ENCODE data around the gene MYOD1. TPM values are rescaled to one million over a fixed set of nuclear protein-coding genes. Genes with fewer than 3 reads are reported as not detected.

Gene MYOD1
- total and polyA plus RNA-seq, 9 donors, result not detected

- intact Hi-C loops (cut with DNase I), result no loop called here
- H3K27ac ChIP-seq, result no peak overlapping the region
- H3K9me3 ChIP-seq, result no peaks in the 10 kb centered on the region
- H3K4me1 ChIP-seq (ENCODE audit: insufficient read depth), result no peaks in the 10 kb centered on the region
- no peaks in the 10 kb centered on the region for H3K27me3 ChIP-seq
- WGBS, 3 donors, result 80 to 86% (median 83%) methylated on average over 3 of the region's 3 CpGs
- no peak for TF ChIP-seq POLR2A (IDR thresholded peaks at IDR 0.05)
- no peak for TF ChIP-seq EP300 (IDR thresholded peaks at IDR 0.05)
- TF ChIP-seq CTCF (IDR thresholded peaks at IDR 0.05), result no peak
- H3K36me3 ChIP-seq, result no peaks in the 10 kb centered on the region
- no peak overlapping the region for H3K4me3 ChIP-seq
- no peak for DNase-seq
These were observed 36.5 kb downstream of the MYOD1 start for GRCh38 chr11:17755891-17756290.

- Histone ChIP-seq H3K27ac (no peak overlapping the region), H3K36me3 (no peaks in the 10 kb centered on the region), H3K4me1 (ENCODE audit: insufficient read depth) (no peaks in the 10 kb centered on the region), H3K27me3 (no peaks in the 10 kb centered on the region), H3K4me3 (no peak overlapping the region), H3K9me3 (no peaks in the 10 kb centered on the region)
- intact Hi-C loops (cut with DNase I), result no loop called here
- 63 to 66% (median 63%) methylated on average over 23 of the region's 23 CpGs for whole genome bisulfite sequencing, 3 donors
- no peak for DNase-seq
- TF ChIP-seq CTCF (IDR thresholded peaks at IDR 0.05) (no peak), POLR2A (IDR thresholded peaks at IDR 0.05) (no peak), EP300 (IDR thresholded peaks at IDR 0.05) (no peak)
These were observed 41.0 kb downstream of the MYOD1 start for GRCh38 chr11:17760102-17761029.

GRCh38 chr11:17762309-17762974, 43.1 kb downstream of the MYOD1 start:
- no peak for DNase-seq
- Histone ChIP-seq H3K27me3 (no peaks in the 10 kb centered on the region), H3K9me3 (no peaks in the 10 kb centered on the region), H3K27ac (no peak overlapping the region), H3K4me3 (no peak overlapping the region), H3K36me3 (no peaks in the 10 kb centered on the region), H3K4me1 (ENCODE audit: insufficient read depth) (no peaks in the 10 kb centered on the region)
- TF ChIP-seq CTCF (IDR thresholded peaks at IDR 0.05), result no peak
- no peak for TF ChIP-seq POLR2A (IDR thresholded peaks at IDR 0.05)
- intact Hi-C loops (cut with DNase I), result no loop called here
- WGBS, 3 donors, result 86 to 91% (median 88%) methylated on average over 17 of the region's 17 CpGs

- intact Hi-C loops (cut with DNase I), result no loop called here
- Histone ChIP-seq H3K4me3 (no peak overlapping the region), H3K27ac (no peak overlapping the region), H3K36me3 (no peaks in the 10 kb centered on the region), H3K4me1 (ENCODE audit: insufficient read depth) (no peaks in the 10 kb centered on the region), H3K27me3 (no peaks in the 10 kb centered on the region), H3K9me3 (no peaks in the 10 kb centered on the region)
- no peak for DNase-seq
- TF ChIP-seq POLR2A (IDR thresholded peaks at IDR 0.05) (no peak), CTCF (IDR thresholded peaks at IDR 0.05) (no peak), EP300 (IDR thresholded peaks at IDR 0.05) (no peak)
- WGBS, 3 donors, result 76 to 83% (median 77%) methylated on average over 7 of the region's 7 CpGs
These were observed 43.9 kb downstream of the MYOD1 start for GRCh38 chr11:17763244-17763643.

Data from ovary (tissue), 9 donors.